SK-N-SH (cell line): ENCODE results near the gene ROPN1B. TPM values are rescaled to one million over a fixed set of nuclear protein-coding genes. Genes with fewer than 3 reads are reported as not detected.

Source experiments
- CTCF ChIA-PET: fragments of 300-600, 350-600 bp; formaldehyde crosslinking; extraction: SDS; loops from one replicate; lab custom pipeline; 2021; lab: Yijun Ruan, JAX
- POLR2A ChIA-PET: fragments of 350-600 bp; sonication (Branson Sonifier 250); formaldehyde crosslinking; extraction: SDS; loops from one replicate; lab custom pipeline; 2020; ENCODE audit warnings: antibody characterized with exemption, inconsistent platforms; lab: Yijun Ruan, JAX
- DNase-seq: peaks from one replicate; pipeline ENCODE4 v3.0.0; 2012
- H2AFZ ChIP-seq: fragments of 200-600 bp; sonication (generic); 2 replicates; pipeline ENCODE4 v1.8.1; 2016; ENCODE audit warnings: antibody characterized with exemption, mild to moderate bottlenecking, low read depth
- H3F3A ChIP-seq: fragments of 200-600 bp; sonication (generic); replicated peaks from 2 replicates; pipeline ENCODE3; 2016; ENCODE audit warnings: antibody characterized with exemption, mild to moderate bottlenecking; ENCODE audit not compliant: insufficient read depth
- H3K27ac ChIP-seq, 2 experiments: fragments of 200-500 bp in 1 of 2; fragments of 200-600 bp in 1 of 2; sonication (Bioruptor generic) in 1 of 2; sonication (generic), shearing (Covaris generic) in 1 of 2; 2 replicates each; pipeline versions ENCODE4 v1.5.1 to v1.6.1; 2014 to 2016; ENCODE audit warnings: low read depth in 2 of 2, inconsistent platforms in 1 of 2, low read length in 1 of 2, mild to moderate bottlenecking in 1 of 2, mixed read lengths in 1 of 2
- H3K27me3 ChIP-seq: fragments of 200-600 bp; sonication (generic), shearing (Covaris generic); 2 replicates; pipeline ENCODE4 v1.6.1; 2016; ENCODE audit warnings: mixed run types; ENCODE audit not compliant: insufficient read depth
- H3K36me3 ChIP-seq, 2 experiments: fragments of 200-500 bp in 1 of 2; fragments of 200-600 bp in 1 of 2; sonication (Bioruptor generic) in 1 of 2; sonication (generic) in 1 of 2; replicated peaks in 1 of 2; 2 replicates each; pipeline versions ENCODE3 to v1.5.1; 2014 to 2016; ENCODE audit warnings: low read length in 1 of 2, mild to moderate bottlenecking in 1 of 2; ENCODE audit not compliant: insufficient read depth in 2 of 2, control insufficient read depth in 1 of 2
- H3K4me1 ChIP-seq, 2 experiments: fragments of 200-500 bp in 1 of 2; fragments of 200-600 bp in 1 of 2; sonication (Bioruptor generic) in 1 of 2; sonication (generic), shearing (Covaris generic) in 1 of 2; 2 replicates each; pipeline versions ENCODE4 v1.5.1 to v1.6.1; 2014 to 2016; ENCODE audit warnings: low read depth in 1 of 2, low read length in 1 of 2, mixed run types in 1 of 2; ENCODE audit not compliant: insufficient read depth in 2 of 2, control insufficient read depth in 1 of 2
- H3K4me2 ChIP-seq: fragments of 200-600 bp; sonication (generic), shearing (Covaris generic); 2 replicates; pipeline ENCODE4 v1.6.1; 2017; ENCODE audit warnings: mixed run types
- H3K4me3 ChIP-seq, 2 experiments: fragments of 200-500 bp in 1 of 2; fragments of 200-600 bp in 1 of 2; sonication (Bioruptor generic) in 1 of 2; sonication (generic), shearing (Covaris generic) in 1 of 2; 2 replicates each; pipeline versions ENCODE4 v1.5.1 to v1.8.1; 2014 to 2016; ENCODE audit warnings: low read depth in 2 of 2, inconsistent platforms in 1 of 2, low read length in 1 of 2, mild to moderate bottlenecking in 1 of 2, mixed read lengths in 1 of 2, moderate library complexity in 1 of 2
- H3K79me2 ChIP-seq: fragments of 200-600 bp; sonication (generic); 2 replicates; pipeline ENCODE4 v1.8.1; 2017; ENCODE audit warnings: mild to moderate bottlenecking; ENCODE audit not compliant: insufficient read depth
- H3K9ac ChIP-seq: fragments of 200-600 bp; sonication (generic); 2 replicates; pipeline ENCODE4 v1.6.1; 2017; ENCODE audit warnings: mixed run types
- H3K9me2 ChIP-seq: fragments of 200-600 bp; sonication (generic); 2 replicates; pipeline ENCODE4 v1.6.1; 2017; ENCODE audit warnings: mixed run types
- H3K9me3 ChIP-seq: fragments of 200-600 bp; sonication (generic); 2 replicates; pipeline ENCODE4 v1.6.1; 2017; ENCODE audit warnings: mixed run types, mild to moderate bottlenecking, moderate library complexity
- H4K20me1 ChIP-seq: fragments of 200-600 bp; sonication (generic); 2 replicates; pipeline ENCODE4 v1.6.1; 2017; ENCODE audit warnings: mild to moderate bottlenecking, mixed run types; ENCODE audit not compliant: insufficient read depth
- CTCF ChIP-seq: fragments of 200-600 bp; sonication (generic); IDR thresholded peaks from 2 replicates; pipeline ENCODE4 v1.6.1; 2017; ENCODE audit warnings: antibody characterized with exemption, mild to moderate bottlenecking, moderate library complexity
- ELF1 ChIP-seq: IDR thresholded peaks from 2 replicates; pipeline ENCODE4 v1.4.0; 2012
- EP300 ChIP-seq, 2 experiments: IDR thresholded peaks; 2 replicates each; pipeline versions ENCODE4 v1.4.0 to v1.6.1; 2012; ENCODE audit warnings: borderline replicate concordance in 1 of 2, low read depth in 1 of 2, low read length in 1 of 2
- FOSL2 ChIP-seq: IDR thresholded peaks from 2 replicates; pipeline ENCODE4 v1.4.0; 2012; ENCODE audit warnings: low read depth, mild to moderate bottlenecking, moderate library complexity, borderline replicate concordance
- FOXJ3 ChIP-seq: sonication (generic); formaldehyde crosslinking; IDR thresholded peaks from 2 replicates; pipeline ENCODE4 v1.5.1; 2020; ENCODE audit warnings: mild to moderate bottlenecking, missing genetic modification reagents
- JUND ChIP-seq: IDR thresholded peaks from 2 replicates; pipeline ENCODE4 v1.4.0; 2012
- MAX ChIP-seq: IDR thresholded peaks from 2 replicates; pipeline ENCODE4 v1.4.0; 2012; ENCODE audit warnings: low read depth
- MXI1 ChIP-seq: IDR thresholded peaks from 2 replicates; pipeline ENCODE4 v1.6.1; 2012; ENCODE audit warnings: mild to moderate bottlenecking, low read depth, low read length, improper control_type of control experiment
- PBX3 ChIP-seq: IDR thresholded peaks from 2 replicates; pipeline ENCODE4; 2012
- POLR2AphosphoS5 ChIP-seq: IDR thresholded peaks from 2 replicates; pipeline ENCODE4 v1.6.1; 2012; ENCODE audit warnings: low read depth, low read length
- RCOR1 ChIP-seq: fragments of 150-350 bp; IDR thresholded peaks from 2 replicates; pipeline ENCODE4 v1.6.1; 2017; ENCODE audit warnings: antibody characterized with exemption, low read length
- REST ChIP-seq: IDR thresholded peaks from 2 replicates; pipeline ENCODE4 v1.6.1; 2012; ENCODE audit warnings: mild to moderate bottlenecking, low read depth, low read length, moderate library complexity
- RFX5 ChIP-seq: IDR thresholded peaks from 2 replicates; pipeline ENCODE4 v1.6.1; 2012; ENCODE audit warnings: mild to moderate bottlenecking, improper control_type of control experiment, low read length
- TCF12 ChIP-seq: IDR thresholded peaks from 2 replicates; pipeline ENCODE4 v1.4.0; 2012
- YY1 ChIP-seq: IDR thresholded peaks from 2 replicates; pipeline ENCODE4 v1.4.0; 2012; ENCODE audit warnings: low read depth, mild to moderate bottlenecking
- WGBS: methylation state at CpG from one replicate; pipeline ENCODE4 v1.1.6; 2017; ENCODE audit warnings: low lambda C conversion rate; 5-methylcytosine and 5-hydroxymethylcytosine counted together
- polyA plus RNA-seq, 3 experiments: library from polyadenylated mRNA; depleted of rRNA; stranded (reverse); fragments of >200 nt; gene quantifications; 2 replicates each; pipeline ENCODE4 v1.2.3, GENCODE V29; 2012
- TF ChIP-seq, protein P1 (sequence below): fragments of 150-350 bp; IDR thresholded peaks from 2 replicates; pipeline ENCODE4 v1.6.1; 2017; ENCODE audit warnings: antibody characterized with exemption, low read length, low read depth, borderline replicate concordance

The ROPN1B gene
- polyA plus RNA-seq, 1 of the 3 experiments (the other 2 are of a cell fraction) = not detected

DNA sequence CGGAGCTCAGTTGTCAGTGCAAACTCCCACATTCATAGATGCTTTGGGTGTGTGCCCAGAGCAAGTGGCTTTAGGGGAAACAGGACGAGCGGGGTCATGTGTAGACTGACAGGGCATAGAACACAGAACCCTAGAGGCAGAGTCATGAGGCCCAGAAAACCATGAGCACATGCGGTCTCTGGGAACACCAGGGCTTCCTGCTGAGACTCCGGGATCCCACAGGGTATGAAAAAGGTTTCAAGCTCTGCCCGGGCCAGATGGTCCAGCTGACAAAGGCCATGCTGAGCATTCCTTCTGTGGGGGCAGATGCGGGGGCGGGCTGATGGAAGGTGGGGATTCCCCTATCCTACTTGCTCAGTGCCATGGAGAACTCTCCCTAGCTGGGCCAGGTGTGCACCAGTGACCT, 44.8 kb downstream of the ROPN1B start:
- Histone ChIP-seq H3K4me2 (no peak overlapping the region), H3K27me3 (no peaks in the 10 kb centered on the region), H3F3A (no peaks in the 10 kb centered on the region), H3K9me3 (no peaks in the 10 kb centered on the region), H3K79me2 (no peaks in the 10 kb centered on the region), H3K9me2 (no peaks in the 10 kb centered on the region), H2AFZ (no peak overlapping the region), H3K9ac (no peak overlapping the region), H3K4me3 (no peak overlapping the region), H4K20me1 (no peaks in the 10 kb centered on the region), H3K27ac (no peak overlapping the region), H3K4me1 (no peaks in the 10 kb centered on the region; a peak in 1 of 4 replicates), H3K36me3 (peaks cover 0 to 4% of the 10 kb centered on the region in 2 experiments)
- ChIA-PET POLR2A (no interaction called here), CTCF (no interaction called here)
- 95% methylated on average over 4 of the region's 8 CpGs for WGBS
- TF ChIP-seq MXI1 = no peak
- TF ChIP-seq REST = no peak
- no peak for TF ChIP-seq RCOR1
- no peak for TF ChIP-seq EP300 (IDR thresholded peaks at IDR 0.05; ENCODE audit: borderline replicate concordance in 1 of 2, low read depth in 1 of 2, low read length in 1 of 2)
- TF ChIP-seq YY1 = no peak
- no peak for TF ChIP-seq POLR2AphosphoS5
- TF ChIP-seq JUND = no peak
- TF ChIP-seq ELF1 = no peak
- no peak for TF ChIP-seq FOXJ3
- TF ChIP-seq, protein P1, sequence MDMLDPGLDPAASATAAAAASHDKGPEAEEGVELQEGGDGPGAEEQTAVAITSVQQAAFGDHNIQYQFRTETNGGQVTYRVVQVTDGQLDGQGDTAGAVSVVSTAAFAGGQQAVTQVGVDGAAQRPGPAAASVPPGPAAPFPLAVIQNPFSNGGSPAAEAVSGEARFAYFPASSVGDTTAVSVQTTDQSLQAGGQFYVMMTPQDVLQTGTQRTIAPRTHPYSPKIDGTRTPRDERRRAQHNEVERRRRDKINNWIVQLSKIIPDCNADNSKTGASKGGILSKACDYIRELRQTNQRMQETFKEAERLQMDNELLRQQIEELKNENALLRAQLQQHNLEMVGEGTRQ = no peak
- TF ChIP-seq FOSL2 = no peak
- TF ChIP-seq RFX5 = no peak
- TF ChIP-seq MAX = no peak
- no peak for DNase-seq

DNA sequence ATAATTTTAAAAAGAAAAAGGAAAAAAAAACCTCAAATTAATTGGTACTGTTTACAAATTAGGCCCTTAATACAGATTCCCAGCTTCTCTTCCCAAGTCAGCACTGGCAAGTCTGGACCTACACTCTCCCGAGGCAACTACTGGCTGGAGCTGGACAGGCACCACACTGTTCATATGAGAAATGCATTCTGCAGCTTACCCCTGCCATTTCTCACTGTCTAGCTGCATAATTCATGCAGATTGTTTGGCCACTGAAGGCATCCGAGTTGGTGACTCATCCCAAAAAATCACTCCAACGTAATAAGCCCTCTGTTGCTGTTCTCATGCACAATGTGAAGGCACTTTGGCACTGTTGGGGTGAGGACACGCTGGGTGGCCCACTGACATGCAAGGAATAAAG, 45.3 kb downstream of the ROPN1B start:
- POLR2A ChIA-PET = no interaction called here
- Histone ChIP-seq H3F3A (no peaks in the 10 kb centered on the region), H3K79me2 (no peaks in the 10 kb centered on the region), H3K9ac (no peak overlapping the region), H3K36me3 (peaks cover 0 to 4% of the 10 kb centered on the region in 2 experiments), H3K4me3 (no peak overlapping the region), H3K9me3 (no peaks in the 10 kb centered on the region), H3K27me3 (no peaks in the 10 kb centered on the region), H3K4me1 (no peaks in the 10 kb centered on the region; a peak in 1 of 4 replicates), H4K20me1 (no peaks in the 10 kb centered on the region), H3K9me2 (no peaks in the 10 kb centered on the region), H3K27ac (peak overlapping the region in 1 of 2 experiments; percentile 18; a peak in 1 of 4 replicates), H3K4me2 (no peak overlapping the region), H2AFZ (no peak overlapping the region)
- CTCF ChIA-PET = no interaction called here
- TF ChIP-seq REST = peak; percentile 91
- TF ChIP-seq FOSL2 = peak; percentile 58
- TF ChIP-seq PBX3 = peak; percentile 89
- TF ChIP-seq TCF12 = peak; percentile 74; the same call in 1 of the 2 replicates
- TF ChIP-seq JUND = peak; percentile 55
- TF ChIP-seq CTCF = no peak
- 31% methylated on average over 3 of the region's 4 CpGs for WGBS
- no peak for DNase-seq
